GM13977 (cell line): Measurements from ENCODE around the gene POR.
"Not testable (repeated sequence)": the region's sequence is repeated elsewhere in the genome, so short reads cannot be mapped to it uniquely, and the experiment has no call there.

Experiments used
- DNase-seq: peaks from one replicate; pipeline ENCODE4 v3.0.0; 2012; ENCODE audit warnings: low spot score
- in situ Hi-C: fragments of 300-500 bp; cut with MboI; formaldehyde crosslinking; loops from one replicate; pipeline ENCODE4 v1.12.0; 2022; ENCODE audit warnings: low sequenced_read_pairs, low pct_unique_long_range_greater_than_20kb, mixed read lengths, inconsistent platforms; ENCODE audit not compliant: unreplicated experiment
- TF ChIP-seq, protein P1 (sequence below): IDR thresholded peaks from 2 replicates; pipeline ENCODE4 v1.5.1; 2012; ENCODE audit warnings: mild to moderate bottlenecking, control low read depth; ENCODE audit not compliant: insufficient read depth; ENCODE audit errors: extremely low read depth, missing control alignments

Gene POR

DNA sequence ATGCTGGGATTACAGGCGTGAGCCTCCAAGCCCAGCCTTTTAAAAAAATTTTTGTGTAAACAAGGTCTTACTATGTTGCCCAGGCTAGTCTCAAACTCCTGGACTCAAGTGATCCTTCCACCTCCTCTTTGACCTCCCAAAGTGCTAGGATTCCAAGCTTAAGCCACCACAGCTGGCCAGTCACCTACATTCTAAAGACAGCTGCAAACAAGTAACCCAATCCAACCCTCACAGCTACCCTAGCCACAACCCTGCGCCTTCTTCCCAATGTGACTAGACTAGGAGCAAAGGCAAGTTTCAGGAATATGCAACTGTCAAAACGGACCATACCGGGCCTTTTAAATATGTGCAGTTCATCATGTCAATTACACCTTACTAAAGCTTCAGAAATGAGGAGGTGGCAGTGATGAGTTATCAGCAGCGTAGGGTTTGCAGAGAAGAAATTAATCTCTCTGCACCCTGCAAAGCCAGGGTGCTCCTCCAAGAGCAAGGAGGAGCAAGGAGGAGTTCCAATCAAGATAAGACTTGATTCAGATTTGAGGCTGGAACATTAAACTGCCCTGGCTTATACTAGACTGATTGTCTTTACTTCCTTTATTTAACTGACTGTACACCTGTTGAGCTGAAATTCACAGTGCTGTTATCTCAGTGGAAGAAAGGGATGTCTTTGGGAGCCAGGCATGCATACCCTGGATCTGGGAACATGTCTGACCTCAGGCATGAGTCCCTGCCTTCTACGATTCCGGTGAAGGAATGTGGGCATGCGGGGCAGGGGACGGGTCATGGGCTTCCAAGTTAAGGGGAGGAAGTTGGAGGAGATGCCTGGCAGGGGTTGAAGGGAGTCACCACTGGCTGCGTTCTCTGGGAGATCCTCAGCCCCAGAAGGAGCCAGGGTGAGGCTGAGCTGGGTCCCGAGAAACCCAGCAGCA is 95.0 kb downstream of the POR start:
- in situ Hi-C loops = loop anchor here (10.0 kb wide), 1 partner anchor 145 kb away; no protein-coding TSS in a partner anchor
- TF ChIP-seq, protein P1, sequence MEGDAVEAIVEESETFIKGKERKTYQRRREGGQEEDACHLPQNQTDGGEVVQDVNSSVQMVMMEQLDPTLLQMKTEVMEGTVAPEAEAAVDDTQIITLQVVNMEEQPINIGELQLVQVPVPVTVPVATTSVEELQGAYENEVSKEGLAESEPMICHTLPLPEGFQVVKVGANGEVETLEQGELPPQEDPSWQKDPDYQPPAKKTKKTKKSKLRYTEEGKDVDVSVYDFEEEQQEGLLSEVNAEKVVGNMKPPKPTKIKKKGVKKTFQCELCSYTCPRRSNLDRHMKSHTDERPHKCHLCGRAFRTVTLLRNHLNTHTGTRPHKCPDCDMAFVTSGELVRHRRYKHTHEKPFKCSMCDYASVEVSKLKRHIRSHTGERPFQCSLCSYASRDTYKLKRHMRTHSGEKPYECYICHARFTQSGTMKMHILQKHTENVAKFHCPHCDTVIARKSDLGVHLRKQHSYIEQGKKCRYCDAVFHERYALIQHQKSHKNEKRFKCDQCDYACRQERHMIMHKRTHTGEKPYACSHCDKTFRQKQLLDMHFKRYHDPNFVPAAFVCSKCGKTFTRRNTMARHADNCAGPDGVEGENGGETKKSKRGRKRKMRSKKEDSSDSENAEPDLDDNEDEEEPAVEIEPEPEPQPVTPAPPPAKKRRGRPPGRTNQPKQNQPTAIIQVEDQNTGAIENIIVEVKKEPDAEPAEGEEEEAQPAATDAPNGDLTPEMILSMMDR = no peak
- DNase-seq = no peak

DNA sequence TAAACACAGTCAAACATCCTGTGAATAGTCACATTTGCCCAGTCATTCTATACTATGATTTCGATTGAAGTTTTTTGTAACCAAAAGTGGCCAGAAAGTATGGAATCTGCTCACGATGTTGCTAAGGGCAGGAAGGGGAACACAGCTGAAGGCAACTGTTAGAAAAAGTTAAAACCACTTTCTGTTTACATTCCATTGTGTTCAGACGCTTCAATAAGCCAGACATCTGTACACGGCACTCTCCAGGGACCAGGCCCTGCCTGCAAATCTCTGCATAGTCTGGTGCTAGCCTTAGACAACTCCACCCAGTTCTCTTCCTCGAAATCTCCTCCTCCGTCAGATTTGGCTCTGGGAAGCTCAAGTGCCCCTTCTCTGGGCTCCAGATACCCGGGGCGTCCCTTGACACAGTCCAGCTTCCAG is 96.5 kb downstream of the POR start:
- TF ChIP-seq, protein P1 = no peak
- no peak for DNase-seq
- in situ Hi-C loops = loop anchor here (10.0 kb wide), 1 partner anchor 147 kb away; no protein-coding TSS in a partner anchor

DNA sequence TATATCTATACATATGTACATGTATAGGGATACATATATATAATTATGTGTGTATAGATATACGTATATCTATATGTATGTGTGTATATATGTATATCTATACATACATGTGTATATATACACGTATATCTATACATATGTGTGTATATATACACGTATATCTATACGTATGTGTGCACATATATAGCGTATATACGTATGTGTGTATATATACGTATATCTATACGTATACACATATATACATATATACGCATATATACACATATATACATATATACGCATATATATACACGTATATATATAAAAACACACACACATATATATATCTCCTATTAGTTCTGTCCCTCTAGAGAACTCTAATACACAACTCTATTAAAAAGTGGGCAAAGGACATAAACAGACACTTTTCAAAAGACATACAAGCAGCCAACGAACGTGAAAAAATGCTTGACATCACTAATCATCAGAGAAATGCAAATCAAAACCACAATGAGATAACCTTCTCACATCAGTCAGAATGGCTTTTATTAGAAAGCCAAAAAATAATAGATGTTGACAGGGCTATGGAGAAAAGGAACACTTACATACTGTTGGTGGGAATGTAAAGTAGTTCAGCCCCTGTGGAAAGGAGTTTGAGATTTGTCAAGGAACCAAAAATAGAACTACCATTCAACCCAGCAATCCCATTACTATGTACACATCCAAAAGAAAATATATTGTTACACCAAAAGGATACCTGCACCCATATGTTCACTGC is 101.4 kb downstream of the POR start:
- DNase-seq = no peak
- TF ChIP-seq, protein P1 = no peak
- in situ Hi-C loops = loop anchor here (10.0 kb wide), 1 partner anchor 152 kb away; no protein-coding TSS in a partner anchor

DNA sequence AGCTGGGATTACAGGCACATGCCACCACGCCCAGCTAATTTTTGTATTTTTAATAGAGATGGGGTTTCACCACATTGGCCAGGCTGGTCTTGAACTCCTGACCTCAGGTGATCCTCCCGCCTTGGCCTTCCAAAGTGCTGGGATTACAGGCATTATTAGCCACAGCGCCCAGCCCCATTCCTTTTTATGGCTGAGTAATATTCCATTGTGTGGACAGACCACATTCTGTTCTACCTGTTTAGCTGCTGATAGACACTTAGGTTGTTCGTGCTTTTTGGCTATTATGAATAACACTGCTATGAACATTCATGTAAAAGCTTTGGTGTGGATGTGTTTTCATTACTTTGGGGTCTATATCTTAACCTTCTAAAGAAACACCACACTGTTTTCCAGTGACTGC is 103.6 kb downstream of the POR start:
- in situ Hi-C loops = loop anchor here (10.0 kb wide), 1 partner anchor 154 kb away; no protein-coding TSS in a partner anchor
- DNase-seq = not testable (repeated sequence)

DNA sequence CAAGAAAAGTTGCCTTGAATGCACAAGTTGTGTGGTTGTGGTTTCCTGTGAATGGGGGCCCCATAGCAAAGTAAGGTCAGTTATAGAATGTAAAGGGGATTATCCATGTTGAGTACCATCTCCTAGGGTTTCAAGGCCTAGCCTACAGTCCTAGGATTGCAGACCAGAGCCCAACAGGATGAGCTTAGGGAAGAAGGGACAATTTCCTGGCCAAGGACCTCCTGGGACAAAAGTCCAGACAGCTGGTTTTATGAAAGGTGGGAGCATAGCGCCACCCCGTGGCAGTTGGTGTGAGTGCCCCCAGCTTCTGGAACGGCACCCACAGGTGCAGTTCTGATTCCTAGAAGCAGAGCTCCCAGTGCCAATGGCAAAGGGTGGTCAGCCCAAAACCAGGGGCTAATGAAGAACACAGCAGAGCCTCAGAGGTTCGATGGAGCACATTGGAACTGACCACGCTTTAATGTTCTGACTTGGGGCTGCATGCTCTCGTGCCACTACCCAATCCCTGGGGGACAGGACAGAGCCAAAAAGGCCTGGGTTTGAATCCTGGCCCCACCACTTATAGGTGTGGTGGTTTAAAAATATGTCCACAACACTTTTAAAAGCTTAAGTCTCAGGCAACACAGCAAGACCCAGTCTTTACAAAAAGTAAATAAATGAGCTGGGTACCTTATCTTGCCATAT is 105.2 kb downstream of the POR start:
- in situ Hi-C loops = no loop called here
- TF ChIP-seq, protein P1 = peak; percentile 93
- peak; percentile 77 for DNase-seq

DNA sequence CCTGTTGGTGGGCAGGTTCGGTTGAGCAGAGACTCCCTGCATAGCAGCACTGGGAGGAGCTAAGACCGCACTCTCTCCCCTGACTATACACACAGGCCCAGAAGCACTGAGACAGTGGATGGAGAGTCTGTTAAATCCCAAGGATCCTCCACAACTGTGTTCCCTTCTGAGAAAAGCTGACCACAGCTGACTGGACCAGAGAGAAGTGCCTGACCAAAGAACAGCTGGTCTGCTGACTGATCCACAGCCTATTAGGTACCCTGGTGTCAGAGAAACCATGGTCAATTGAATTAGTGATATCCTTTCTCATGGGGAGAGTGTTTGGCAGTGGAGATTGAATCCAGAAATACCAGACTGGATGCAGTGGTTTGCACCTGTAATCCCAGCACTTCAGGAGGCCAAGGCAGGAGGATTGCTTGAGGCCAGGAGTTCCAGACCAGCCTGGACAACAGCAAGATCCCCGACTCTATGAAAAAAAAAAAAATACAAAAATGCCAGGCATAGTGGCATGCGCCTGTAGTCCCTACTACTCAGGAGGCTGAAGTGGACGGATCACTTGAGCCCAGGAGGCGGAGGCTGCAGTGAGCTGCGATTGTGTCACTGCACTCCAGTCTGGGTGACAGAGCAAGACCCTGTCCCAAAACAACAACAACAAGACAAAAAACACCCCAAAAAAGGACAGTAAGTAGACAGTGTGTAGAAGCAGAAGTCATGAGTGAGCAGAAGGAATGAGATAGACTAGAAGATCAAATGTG is 107.2 kb downstream of the POR start:
- in situ Hi-C loops = no loop called here
- DNase-seq = no peak
- TF ChIP-seq, protein P1 = no peak
